BE2C (cell line): Measurements from ENCODE around the gene RHBDD2.
A peak's percentile ranks its signal among the peaks of the same experiment; 100 is the strongest.
"Not testable (repeated sequence)": the region's sequence is repeated elsewhere in the genome, so short reads cannot be mapped to it uniquely, and the experiment has no call there.

Experiments used
- DNase-seq: peaks from one replicate; pipeline ENCODE4 v3.0.0-alpha.2; 2020
- H3K27me3 ChIP-seq: fragments of 250-450 bp; sonication (Bioruptor Pico); 2 replicates; pipeline ENCODE4 v1.5.1; 2020; ENCODE audit warnings: mild to moderate bottlenecking
- H3K36me3 ChIP-seq: fragments of 250-450 bp; sonication (Bioruptor Pico); 2 replicates; pipeline ENCODE4 v1.5.1; 2020; ENCODE audit warnings: mild to moderate bottlenecking
- H3K4me1 ChIP-seq: fragments of 250-450 bp; sonication (Bioruptor Pico); 2 replicates; pipeline ENCODE4 v1.5.1; 2020
- H3K4me3 ChIP-seq: 2 replicates; pipeline ENCODE4 v1.5.1; 2011; ENCODE audit warnings: low read depth, low read length
- H3K9me3 ChIP-seq: fragments of 250-450 bp; sonication (Bioruptor Pico); 2 replicates; pipeline ENCODE4 v1.5.1; 2020
- CTCF ChIP-seq: IDR thresholded peaks from 2 replicates; pipeline ENCODE4 v1.5.1; 2012; ENCODE audit warnings: mild to moderate bottlenecking, low read depth, low read length

RHBDD2 gene

DNA sequence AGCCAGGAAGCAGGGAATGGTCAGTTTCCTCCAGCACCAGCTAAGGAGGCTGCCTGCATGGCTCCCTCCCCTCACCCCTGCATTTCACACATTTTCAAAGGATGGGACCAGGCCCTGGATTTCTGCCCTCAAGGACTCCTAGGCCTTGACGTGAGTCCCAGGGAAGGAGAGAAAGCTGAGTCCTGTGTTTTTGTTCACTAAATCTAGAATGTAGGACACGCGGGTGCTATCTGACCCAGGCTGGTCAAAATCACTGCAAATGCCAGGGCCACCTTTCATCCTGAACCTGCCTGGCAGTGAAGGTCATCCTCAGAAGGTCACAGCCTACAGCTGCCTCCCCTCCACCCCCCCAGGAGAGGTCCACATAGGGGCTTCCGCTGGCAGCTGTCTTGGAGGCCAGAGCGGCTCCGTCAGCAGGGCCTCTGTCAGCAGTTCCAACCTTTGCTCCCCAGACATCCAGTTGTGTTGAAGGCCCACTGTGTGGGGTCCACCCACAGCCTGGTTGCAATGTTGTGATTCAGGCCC, 18.0 kb downstream of the RHBDD2 start:
- no peak for DNase-seq
- Histone ChIP-seq H3K4me3 (no peak overlapping the region), H3K4me1 (no peaks in the 10 kb centered on the region), H3K9me3 (no peaks in the 10 kb centered on the region), H3K27me3 (no peaks in the 10 kb centered on the region), H3K36me3 (no peaks in the 10 kb centered on the region)
- TF ChIP-seq CTCF, result no peak

DNA sequence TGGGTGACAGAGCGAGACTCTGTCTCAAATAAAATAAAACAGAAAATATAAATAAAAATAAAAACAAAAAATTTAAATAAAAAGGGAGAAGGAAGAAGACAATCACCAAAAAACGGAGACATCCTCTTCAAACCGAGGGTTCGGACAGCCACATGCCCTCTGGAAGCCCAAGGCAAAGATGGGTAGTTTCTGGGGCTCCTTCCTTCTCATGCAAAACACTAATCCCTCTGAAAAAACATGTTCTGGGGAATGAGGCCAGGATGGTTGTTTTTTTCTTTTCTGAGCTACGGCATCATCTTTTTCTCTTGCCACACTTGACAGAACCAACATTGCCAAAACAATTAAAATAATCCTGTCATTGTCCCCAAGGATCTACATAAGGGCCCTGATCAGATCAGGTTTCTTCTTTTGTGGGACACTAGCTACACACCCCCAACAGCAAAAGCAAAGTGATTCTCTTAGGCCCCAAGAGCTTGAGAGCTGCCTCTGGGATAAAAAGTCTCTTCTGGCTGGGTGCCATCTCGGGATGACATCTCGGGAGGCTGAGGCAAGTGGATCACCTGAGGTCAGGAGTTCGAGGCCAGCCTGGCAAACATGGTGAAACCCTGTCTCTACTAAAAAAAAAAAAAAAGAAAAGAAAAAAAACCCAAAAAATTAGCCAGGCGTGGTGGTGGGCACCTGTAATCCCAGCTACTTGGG, 21.9 kb downstream of the RHBDD2 start:
- Histone ChIP-seq H3K9me3 (no peaks in the 10 kb centered on the region), H3K4me3 (no peak overlapping the region), H3K27me3 (no peaks in the 10 kb centered on the region), H3K36me3 (no peaks in the 10 kb centered on the region), H3K4me1 (no peaks in the 10 kb centered on the region)
- TF ChIP-seq CTCF, result no peak
- DNase-seq, result no peak

- no peaks in the 10 kb centered on the region for H3K36me3 ChIP-seq
- peak; percentile 30 for DNase-seq
- no peaks in the 10 kb centered on the region for H3K27me3 ChIP-seq
- H3K9me3 ChIP-seq, result no peaks in the 10 kb centered on the region
- no peaks in the 10 kb centered on the region for H3K4me1 ChIP-seq
- no peak for TF ChIP-seq CTCF
- H3K4me3 ChIP-seq, result no peak overlapping the region
Observed at GRCh38 chr7:75905785-75906604, 27.2 kb downstream of the RHBDD2 start.

- DNase-seq, result no peak
- Histone ChIP-seq H3K27me3 (no peaks in the 10 kb centered on the region), H3K9me3 (no peaks in the 10 kb centered on the region), H3K4me3 (no peak overlapping the region), H3K36me3 (no peaks in the 10 kb centered on the region), H3K4me1 (no peaks in the 10 kb centered on the region)
- TF ChIP-seq CTCF, result no peak
Observed at GRCh38 chr7:75906991-75907667, 28.3 kb downstream of the RHBDD2 start.

- H3K9me3 ChIP-seq, H3K4me1 ChIP-seq, H3K36me3 ChIP-seq, DNase-seq, H3K4me3 ChIP-seq, H3K27me3 ChIP-seq: not testable (repeated sequence)
Observed at GRCh38 chr7:75907668-75908039, 28.8 kb downstream of the RHBDD2 start.

DNA sequence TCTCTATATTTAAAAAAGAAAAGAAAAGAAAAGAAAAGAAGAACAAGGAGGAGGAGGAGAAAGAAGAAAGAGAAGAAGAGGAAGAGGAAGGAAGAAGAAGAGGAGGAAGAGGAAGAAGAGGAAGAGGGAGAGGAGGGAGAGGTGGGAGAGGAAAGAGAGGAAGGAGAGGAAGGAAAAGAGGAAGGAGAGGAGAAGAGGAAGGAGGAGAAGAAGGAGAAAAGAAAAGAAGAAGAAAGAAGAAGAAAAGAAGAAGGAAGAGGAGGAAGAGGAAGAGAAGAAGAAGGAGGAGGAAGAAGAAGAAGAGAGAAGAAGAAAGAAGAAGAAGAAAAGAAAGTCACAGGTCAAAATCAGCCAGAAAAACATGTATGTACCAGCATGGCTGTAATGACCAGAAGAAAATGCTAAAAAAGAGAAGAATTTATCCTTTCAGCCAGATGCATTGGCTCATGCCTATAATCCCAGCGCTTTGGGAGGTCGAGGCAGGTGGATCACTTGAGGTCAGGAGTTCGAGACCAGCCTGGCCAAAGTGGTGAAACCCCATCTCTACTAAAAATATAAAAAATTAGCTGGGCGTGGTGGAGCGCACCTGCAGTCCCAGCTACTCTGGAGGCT, 30.8 kb downstream of the RHBDD2 start:
- Histone ChIP-seq H3K4me3 (no peak overlapping the region), H3K9me3 (no peaks in the 10 kb centered on the region), H3K27me3 (no peaks in the 10 kb centered on the region), H3K4me1 (no peaks in the 10 kb centered on the region; the same call in 1 of the 2 replicates), H3K36me3 (no peaks in the 10 kb centered on the region)
- TF ChIP-seq CTCF, result no peak
- DNase-seq, result no peak

GRCh38 chr7:75911186-75911585, 32.4 kb downstream of the RHBDD2 start:
- H3K4me3 ChIP-seq, DNase-seq, H3K9me3 ChIP-seq, H3K27me3 ChIP-seq, H3K4me1 ChIP-seq, H3K36me3 ChIP-seq: not testable (repeated sequence)
